HEK293 (cell line): ENCODE results near the gene ANKRD40.

ENCODE experiments used
- CTCF ChIA-PET: fragments of 350-600 bp; formaldehyde crosslinking; extraction: SDS; loops from one replicate; lab custom pipeline; 2021; ENCODE audit warnings: antibody characterized with exemption; lab: Yijun Ruan, JAX
- POLR2A ChIA-PET: fragments of 300-600 bp; formaldehyde crosslinking; extraction: SDS; loops from one replicate; lab custom pipeline; 2020; ENCODE audit warnings: antibody characterized with exemption, inconsistent platforms; lab: Yijun Ruan, JAX
- H3K27ac ChIP-seq: fragments of 200-500 bp; sonication (Bioruptor generic); 2 replicates; pipeline ENCODE4 v1.5.1; 2014; ENCODE audit warnings: low read depth, low read length, control low read depth, inconsistent platforms; ENCODE audit errors: extremely low read depth
- H3K36me3 ChIP-seq, 2 experiments: fragments of 200-500 bp in 1 of 2; sonication (Bioruptor generic) in 1 of 2; 1 replicate in 1 of 2; 2 replicates in 1 of 2; pipeline ENCODE4 v1.5.1; 2014 to 2017; ENCODE audit warnings: inconsistent platforms in 2 of 2, low read length in 2 of 2; ENCODE audit not compliant: control insufficient read depth in 2 of 2, insufficient read depth in 1 of 2
- H3K4me1 ChIP-seq: fragments of 200-500 bp; sonication (Bioruptor generic); 2 replicates; pipeline ENCODE4 v1.5.1; 2014; ENCODE audit warnings: mild to moderate bottlenecking, low read length, inconsistent platforms; ENCODE audit not compliant: control insufficient read depth, insufficient read depth
- H3K4me3 ChIP-seq: 2 replicates; pipeline ENCODE4 v1.5.1; 2011; ENCODE audit warnings: low read depth, mild to moderate bottlenecking, control low read depth, low read length, moderate library complexity
- H3K9me3 ChIP-seq: fragments of 200-500 bp; sonication (Bioruptor generic); 2 replicates; pipeline ENCODE4 v1.5.1; 2014; ENCODE audit warnings: low read depth, low read length, inconsistent platforms; ENCODE audit not compliant: control insufficient read depth, insufficient read depth
- BCL11B ChIP-seq: fragments of 450-650 bp; formaldehyde crosslinking; IDR thresholded peaks from 2 replicates; pipeline ENCODE4 v1.5.1; 2016; ENCODE audit warnings: low read depth, missing biosample characterization, missing genetic modification characterization
- FEZF1 ChIP-seq: fragments of 450-650 bp; formaldehyde crosslinking; IDR thresholded peaks from 2 replicates; pipeline ENCODE4 v1.5.1; 2016; ENCODE audit warnings: missing biosample characterization, missing genetic modification characterization
- OVOL3 ChIP-seq: fragments of 450-650 bp; formaldehyde crosslinking; IDR thresholded peaks from 2 replicates; pipeline ENCODE4 v1.5.1; 2016; ENCODE audit warnings: missing biosample characterization, missing genetic modification characterization
- ZBTB1 ChIP-seq: fragments of 450-650 bp; formaldehyde crosslinking; IDR thresholded peaks from 2 replicates; pipeline ENCODE4 v1.5.1; 2016; ENCODE audit warnings: missing biosample characterization, missing genetic modification characterization
- ZBTB8A ChIP-seq: fragments of 450-650 bp; formaldehyde crosslinking; IDR thresholded peaks from 2 replicates; pipeline ENCODE4 v1.5.1; 2016; ENCODE audit warnings: missing biosample characterization, missing genetic modification characterization
- ZIC2 ChIP-seq: fragments of 450-650 bp; formaldehyde crosslinking; IDR thresholded peaks from 2 replicates; pipeline ENCODE4 v1.5.1; 2016; ENCODE audit warnings: missing biosample characterization, missing genetic modification characterization
- ZNF24 ChIP-seq: fragments of 450-650 bp; formaldehyde crosslinking; IDR thresholded peaks from 2 replicates; pipeline ENCODE4 v1.5.1; 2016; ENCODE audit warnings: missing biosample characterization, missing genetic modification characterization
- ZNF311 ChIP-seq: fragments of 450-650 bp; formaldehyde crosslinking; IDR thresholded peaks from 2 replicates; pipeline ENCODE4 v1.5.1; 2017; ENCODE audit warnings: missing biosample characterization, missing genetic modification characterization, borderline replicate concordance
- ZNF426 ChIP-seq: fragments of 450-650 bp; formaldehyde crosslinking; IDR thresholded peaks from 2 replicates; pipeline ENCODE4 v1.5.1; 2017; ENCODE audit warnings: missing biosample characterization, missing genetic modification characterization, mild to moderate bottlenecking, inconsistent platforms, moderate library complexity
- ZNF473 ChIP-seq: fragments of 450-650 bp; formaldehyde crosslinking; IDR thresholded peaks from 2 replicates; pipeline ENCODE4 v1.5.1; 2017; ENCODE audit warnings: missing biosample characterization, missing genetic modification characterization
- ZNF571 ChIP-seq: fragments of 450-650 bp; formaldehyde crosslinking; IDR thresholded peaks from 2 replicates; pipeline ENCODE4 v1.5.0; 2017; ENCODE audit warnings: missing biosample characterization, missing genetic modification characterization
- ZNF623 ChIP-seq: fragments of 450-650 bp; formaldehyde crosslinking; IDR thresholded peaks from 2 replicates; pipeline ENCODE4 v1.5.1; 2016; ENCODE audit warnings: missing biosample characterization, missing genetic modification characterization
- ZNF629 ChIP-seq: fragments of 450-650 bp; formaldehyde crosslinking; IDR thresholded peaks from 2 replicates; pipeline ENCODE4 v1.5.1; 2017; ENCODE audit warnings: missing biosample characterization, missing genetic modification characterization
- ZNF707 ChIP-seq: fragments of 450-650 bp; formaldehyde crosslinking; IDR thresholded peaks from 2 replicates; pipeline ENCODE4 v1.5.1; 2016; ENCODE audit warnings: missing biosample characterization, missing genetic modification characterization
- ZNF777 ChIP-seq: fragments of 450-650 bp; formaldehyde crosslinking; IDR thresholded peaks from 2 replicates; pipeline ENCODE4 v1.5.1; 2017; ENCODE audit warnings: missing biosample characterization, missing genetic modification characterization, borderline replicate concordance
- ZSCAN16 ChIP-seq: fragments of 450-650 bp; formaldehyde crosslinking; IDR thresholded peaks from 2 replicates; pipeline ENCODE4 v1.5.1; 2016; ENCODE audit warnings: missing biosample characterization, missing genetic modification characterization
- TF ChIP-seq, protein P1 (sequence below): fragments of 450-650 bp; formaldehyde crosslinking; IDR thresholded peaks from 2 replicates; pipeline ENCODE4 v1.5.1; 2016; ENCODE audit warnings: missing biosample characterization, missing genetic modification characterization, borderline replicate concordance
- TF ChIP-seq, protein P2 (sequence below): fragments of 450-650 bp; formaldehyde crosslinking; IDR thresholded peaks from 2 replicates; pipeline ENCODE4 v1.5.1; 2016; ENCODE audit warnings: missing biosample characterization, missing genetic modification characterization

The ANKRD40 gene

DNA sequence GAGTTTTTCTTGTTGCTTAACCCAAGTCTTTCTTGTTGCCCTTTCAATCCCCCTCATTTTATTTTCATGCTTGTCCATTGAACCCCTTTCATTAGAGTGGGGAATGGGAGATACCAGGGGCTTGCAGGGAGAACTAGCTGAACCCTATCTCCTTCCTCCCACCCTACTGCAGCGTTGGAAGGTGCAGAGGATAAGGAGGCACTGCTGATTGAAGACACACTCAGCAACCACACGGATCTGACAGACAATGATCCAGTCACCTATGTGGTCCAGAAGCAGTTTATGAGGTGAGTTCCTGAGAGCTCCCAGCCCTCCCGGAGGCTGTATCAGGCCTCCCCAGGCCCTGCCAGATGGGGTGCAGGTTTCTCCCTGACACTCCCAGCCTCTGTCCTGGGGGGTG lies 32.5 kb downstream of the ANKRD40 start (continued):
- TF ChIP-seq ZNF473 (tag by site-specific recombination), result no peak
- TF ChIP-seq BCL11B (tag by site-specific recombination), result no peak

DNA sequence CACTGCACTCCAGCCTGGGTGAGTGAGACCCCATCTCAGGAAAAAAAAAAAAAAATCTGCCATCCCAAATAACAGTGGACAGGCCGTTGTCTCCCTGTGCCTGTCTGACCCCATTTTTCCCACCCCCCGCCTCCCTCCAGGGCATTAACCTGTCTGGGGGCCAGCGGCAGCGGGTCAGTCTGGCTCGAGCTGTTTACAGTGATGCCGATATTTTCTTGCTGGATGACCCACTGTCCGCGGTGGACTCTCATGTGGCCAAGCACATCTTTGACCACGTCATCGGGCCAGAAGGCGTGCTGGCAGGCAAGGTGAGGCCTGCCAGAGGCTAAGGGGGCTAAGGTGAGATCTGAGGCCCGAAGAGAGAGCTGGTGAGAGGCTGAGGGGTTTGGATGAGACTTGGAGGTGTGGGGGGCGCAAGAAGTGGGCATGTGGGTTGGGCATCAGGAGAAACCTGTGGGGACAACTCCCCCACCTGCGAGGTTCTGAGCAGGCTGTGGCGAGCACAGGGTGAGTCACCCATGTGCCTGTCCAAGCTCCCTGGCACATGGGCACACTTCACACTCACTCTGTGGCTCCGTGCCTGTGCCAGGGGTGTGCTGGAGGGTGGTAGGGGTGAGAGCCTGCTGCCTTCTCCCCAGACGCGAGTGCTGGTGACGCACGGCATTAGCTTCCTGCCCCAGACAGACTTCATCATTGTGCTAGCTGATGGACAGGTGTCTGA lies 34.7 kb downstream of the ANKRD40 start:
- no peak overlapping the region for H3K27ac ChIP-seq
- no peak overlapping the region for H3K4me3 ChIP-seq
- no peak for TF ChIP-seq ZNF623
- TF ChIP-seq ZNF24 (tag by site-specific recombination), result no peak
- no peak for TF ChIP-seq ZNF777
- TF ChIP-seq ZBTB8A (tag by site-specific recombination), result no peak
- no peak for TF ChIP-seq OVOL3
- TF ChIP-seq ZNF311, result no peak
- no peak for TF ChIP-seq ZSCAN16 (tag by site-specific recombination)
- TF ChIP-seq ZNF571 (tag by site-specific recombination), result no peak
- TF ChIP-seq ZNF707 (tag by site-specific recombination), result no peak
- TF ChIP-seq, protein P1, sequence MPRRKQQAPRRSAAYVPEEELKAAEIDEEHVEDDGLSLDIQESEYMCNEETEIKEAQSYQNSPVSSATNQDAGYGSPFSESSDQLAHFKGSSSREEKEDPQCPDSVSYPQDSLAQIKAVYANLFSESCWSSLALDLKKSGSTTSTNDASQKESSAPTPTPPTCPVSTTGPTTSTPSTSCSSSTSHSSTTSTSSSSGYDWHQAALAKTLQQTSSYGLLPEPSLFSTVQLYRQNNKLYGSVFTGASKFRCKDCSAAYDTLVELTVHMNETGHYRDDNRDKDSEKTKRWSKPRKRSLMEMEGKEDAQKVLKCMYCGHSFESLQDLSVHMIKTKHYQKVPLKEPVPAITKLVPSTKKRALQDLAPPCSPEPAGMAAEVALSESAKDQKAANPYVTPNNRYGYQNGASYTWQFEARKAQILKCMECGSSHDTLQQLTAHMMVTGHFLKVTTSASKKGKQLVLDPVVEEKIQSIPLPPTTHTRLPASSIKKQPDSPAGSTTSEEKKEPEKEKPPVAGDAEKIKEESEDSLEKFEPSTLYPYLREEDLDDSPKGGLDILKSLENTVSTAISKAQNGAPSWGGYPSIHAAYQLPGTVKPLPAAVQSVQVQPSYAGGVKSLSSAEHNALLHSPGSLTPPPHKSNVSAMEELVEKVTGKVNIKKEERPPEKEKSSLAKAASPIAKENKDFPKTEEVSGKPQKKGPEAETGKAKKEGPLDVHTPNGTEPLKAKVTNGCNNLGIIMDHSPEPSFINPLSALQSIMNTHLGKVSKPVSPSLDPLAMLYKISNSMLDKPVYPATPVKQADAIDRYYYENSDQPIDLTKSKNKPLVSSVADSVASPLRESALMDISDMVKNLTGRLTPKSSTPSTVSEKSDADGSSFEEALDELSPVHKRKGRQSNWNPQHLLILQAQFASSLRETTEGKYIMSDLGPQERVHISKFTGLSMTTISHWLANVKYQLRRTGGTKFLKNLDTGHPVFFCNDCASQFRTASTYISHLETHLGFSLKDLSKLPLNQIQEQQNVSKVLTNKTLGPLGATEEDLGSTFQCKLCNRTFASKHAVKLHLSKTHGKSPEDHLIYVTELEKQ (tag by site-specific recombination), result no peak
- TF ChIP-seq ZNF426, result no peak
- TF ChIP-seq, protein P2, sequence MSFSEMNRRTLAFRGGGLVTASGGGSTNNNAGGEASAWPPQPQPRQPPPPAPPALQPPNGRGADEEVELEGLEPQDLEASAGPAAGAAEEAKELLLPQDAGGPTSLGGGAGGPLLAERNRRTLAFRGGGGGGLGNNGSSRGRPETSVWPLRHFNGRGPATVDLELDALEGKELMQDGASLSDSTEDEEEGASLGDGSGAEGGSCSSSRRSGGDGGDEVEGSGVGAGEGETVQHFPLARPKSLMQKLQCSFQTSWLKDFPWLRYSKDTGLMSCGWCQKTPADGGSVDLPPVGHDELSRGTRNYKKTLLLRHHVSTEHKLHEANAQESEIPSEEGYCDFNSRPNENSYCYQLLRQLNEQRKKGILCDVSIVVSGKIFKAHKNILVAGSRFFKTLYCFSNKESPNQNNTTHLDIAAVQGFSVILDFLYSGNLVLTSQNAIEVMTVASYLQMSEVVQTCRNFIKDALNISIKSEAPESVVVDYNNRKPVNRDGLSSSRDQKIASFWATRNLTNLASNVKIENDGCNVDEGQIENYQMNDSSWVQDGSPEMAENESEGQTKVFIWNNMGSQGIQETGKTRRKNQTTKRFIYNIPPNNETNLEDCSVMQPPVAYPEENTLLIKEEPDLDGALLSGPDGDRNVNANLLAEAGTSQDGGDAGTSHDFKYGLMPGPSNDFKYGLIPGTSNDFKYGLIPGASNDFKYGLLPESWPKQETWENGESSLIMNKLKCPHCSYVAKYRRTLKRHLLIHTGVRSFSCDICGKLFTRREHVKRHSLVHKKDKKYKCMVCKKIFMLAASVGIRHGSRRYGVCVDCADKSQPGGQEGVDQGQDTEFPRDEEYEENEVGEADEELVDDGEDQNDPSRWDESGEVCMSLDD, result no peak
- no peak for TF ChIP-seq FEZF1
- TF ChIP-seq ZNF629 (tag by site-specific recombination), result no peak
- no peak for TF ChIP-seq ZBTB1 (tag by site-specific recombination)
- H3K4me1 ChIP-seq, result no peaks in the 10 kb centered on the region
- no peaks in the 10 kb centered on the region for H3K9me3 ChIP-seq
- ChIA-PET POLR2A (no interaction called here), CTCF (interaction anchor here (1.4 to 1.8 kb wide), 3 partner anchors 8 to 45 kb away, joined by 4 to 9 read pairs (median 4); no protein-coding TSS in a partner anchor)
- H3K36me3 ChIP-seq, result no peaks in the 10 kb centered on the region

DNA sequence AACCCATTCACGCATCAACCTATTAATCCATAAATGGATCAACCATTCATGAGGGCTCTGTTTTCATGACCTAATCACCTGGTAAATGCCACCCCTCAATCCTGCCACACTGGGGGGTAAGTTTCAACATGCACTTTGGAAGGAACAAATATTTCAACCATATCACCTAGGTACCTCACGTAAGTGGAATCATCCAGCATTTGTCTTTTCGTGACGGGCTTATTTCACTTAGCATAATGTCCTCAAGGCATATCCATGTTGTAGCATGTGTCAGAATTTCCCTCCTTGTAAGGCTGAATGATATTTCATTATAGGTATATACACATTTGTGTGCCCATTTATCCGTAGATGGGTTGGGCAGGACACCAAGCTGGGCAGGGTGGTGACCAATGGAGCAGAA lies 35.6 kb downstream of the ANKRD40 start:
- Histone ChIP-seq H3K36me3 (no peaks in the 10 kb centered on the region), H3K27ac (no peak overlapping the region), H3K9me3 (no peaks in the 10 kb centered on the region), H3K4me1 (no peaks in the 10 kb centered on the region), H3K4me3 (no peak overlapping the region)
- TF ChIP-seq ZIC2 (tag by site-specific recombination), result no peak
- TF ChIP-seq ZNF24 (tag by site-specific recombination), result no peak
- TF ChIP-seq ZNF571 (tag by site-specific recombination), result no peak
- ChIA-PET CTCF (interaction anchor here (1.7 to 1.8 kb wide), 2 partner anchors 9 to 41 kb away, joined by 4 to 9 read pairs; no protein-coding TSS in a partner anchor), POLR2A (no interaction called here)
